Measurements from ENCODE around the gene PRMT3.
"Not testable (repeated sequence)": the region's sequence is repeated elsewhere in the genome, so short reads cannot be mapped to it uniquely, and the experiment has no call there.

PRMT3 gene

GRCh38 chr11:20453657-20454316, 66.3 kb downstream of the PRMT3 start:
- DNase-seq (ENCODE audit: low read depth in 2 of 2, low spot score in 1 of 2) = no peak

- DNase-seq (ENCODE audit: low read depth in 2 of 2, low spot score in 1 of 2) = no peak
These were observed 69.7 kb downstream of the PRMT3 start for GRCh38 chr11:20457001-20457799.

- no peak for DNase-seq (ENCODE audit: low read depth in 2 of 2, low spot score in 1 of 2)
These were observed 70.6 kb downstream of the PRMT3 start for GRCh38 chr11:20457934-20458680.

GRCh38 chr11:20458905-20459632, 71.6 kb downstream of the PRMT3 start:
- no peak for DNase-seq (ENCODE audit: low read depth in 2 of 2, low spot score in 1 of 2)

GRCh38 chr11:20459865-20460264, 72.3 kb downstream of the PRMT3 start:
- DNase-seq (ENCODE audit: low read depth in 2 of 2, low spot score in 1 of 2) = no peak

GRCh38 chr11:20464518-20464917, 77.0 kb downstream of the PRMT3 start:
- no peak for DNase-seq (ENCODE audit: low read depth in 2 of 2, low spot score in 1 of 2)

GRCh38 chr11:20467487-20468185, 80.1 kb downstream of the PRMT3 start:
- no peak for DNase-seq (ENCODE audit: low read depth in 2 of 2, low spot score in 1 of 2)

GRCh38 chr11:20470348-20470747, 82.8 kb downstream of the PRMT3 start:
- DNase-seq (ENCODE audit: low read depth in 2 of 2, low spot score in 1 of 2) = no peak

GRCh38 chr11:20471929-20472328, 84.4 kb downstream of the PRMT3 start:
- DNase-seq (ENCODE audit: low read depth in 2 of 2, low spot score in 1 of 2) = not testable (repeated sequence)

GRCh38 chr11:20474176-20474881, 86.8 kb downstream of the PRMT3 start:
- no peak for DNase-seq (ENCODE audit: low read depth in 2 of 2, low spot score in 1 of 2)

- no peak for DNase-seq (ENCODE audit: low read depth in 2 of 2, low spot score in 1 of 2)
These were observed 87.5 kb downstream of the PRMT3 start for GRCh38 chr11:20474882-20475517.

GRCh38 chr11:20477418-20478090, 90.0 kb downstream of the PRMT3 start:
- no peak for DNase-seq (ENCODE audit: low read depth in 2 of 2, low spot score in 1 of 2)

- DNase-seq (ENCODE audit: low read depth in 2 of 2, low spot score in 1 of 2) = no peak
These were observed 92.0 kb downstream of the PRMT3 start for GRCh38 chr11:20479513-20479912.

GRCh38 chr11:20483931-20484330, 96.4 kb downstream of the PRMT3 start:
- DNase-seq (ENCODE audit: low read depth in 2 of 2, low spot score in 1 of 2) = no peak

- not testable (repeated sequence) for DNase-seq (ENCODE audit: low read depth in 2 of 2, low spot score in 1 of 2)
These were observed 96.9 kb downstream of the PRMT3 start for GRCh38 chr11:20484416-20484815.

- DNase-seq (ENCODE audit: low read depth in 2 of 2, low spot score in 1 of 2) = no peak
These were observed 100.8 kb downstream of the PRMT3 start for GRCh38 chr11:20488352-20488751.

- DNase-seq (ENCODE audit: low read depth in 2 of 2, low spot score in 1 of 2) = no peak
These were observed 102.4 kb downstream of the PRMT3 start for GRCh38 chr11:20489948-20490347.

GRCh38 chr11:20493340-20493739, 105.8 kb downstream of the PRMT3 start:
- DNase-seq (ENCODE audit: low read depth in 2 of 2, low spot score in 1 of 2) = no peak

All from stimulated activated CD8-positive, alpha-beta memory T cell treated with anti-CD3 and anti-CD28 coated beads, Interleukin-4, amount 100 ng/mL, for 4 hours (primary cell).